GM18498 (cell line): ENCODE data around the gene FBXL15.
A peak's percentile ranks its signal among the peaks of the same experiment; 100 is the strongest.

Experiments
- ATAC-seq: cut with Tn5 transposase; IDR thresholded peaks from one replicate; pipeline ENCODE4 v1.9.1; 2021; ENCODE audit warnings: mild to moderate bottlenecking, moderate library complexity; ENCODE audit not compliant: unreplicated experiment

Gene FBXL15

GRCh38 chr10:102409604-102410428 lies 10.8 kb upstream of the FBXL15 start:
- no peak for ATAC-seq

- no peak for ATAC-seq
These were observed 10.1 kb upstream of the FBXL15 start for GRCh38 chr10:102410429-102411073.

GRCh38 chr10:102411341-102412255 lies 9.0 kb upstream of the FBXL15 start:
- ATAC-seq, result no peak

GRCh38 chr10:102412293-102412692 lies 8.3 kb upstream of the FBXL15 start:
- ATAC-seq, result no peak

GRCh38 chr10:102413053-102413705 lies 7.5 kb upstream of the FBXL15 start:
- no peak for ATAC-seq

GRCh38 chr10:102413806-102414561 lies 6.7 kb upstream of the FBXL15 start:
- no peak for ATAC-seq

GRCh38 chr10:102414749-102415148 lies 5.9 kb upstream of the FBXL15 start:
- no peak for ATAC-seq

- no peak for ATAC-seq
These were observed 4.4 kb upstream of the FBXL15 start for GRCh38 chr10:102416283-102416682.

GRCh38 chr10:102416695-102417094 lies 3.9 kb upstream of the FBXL15 start:
- no peak for ATAC-seq

GRCh38 chr10:102418622-102419268 lies 1.9 kb upstream of the FBXL15 start, which contains the start of gene PSD:
Gene PSD, minus strand, starts transcription at chr10:102418785. Its CDS starts 1,747 bp downstream, at chr10:102417038.
- ATAC-seq, result no peak

GRCh38 chr10:102419269-102420180 lies 1.1 kb upstream of the FBXL15 start:
- no peak for ATAC-seq

GRCh38 chr10:102420181-102420713 lies 389 bp upstream of the FBXL15 start:
- no peak for ATAC-seq

- ATAC-seq, result no peak
These were observed 796 bp downstream of the FBXL15 start for GRCh38 chr10:102421507-102421756.

- peak; percentile 2 for ATAC-seq
These were observed 1.3 kb downstream of the FBXL15 start for GRCh38 chr10:102421757-102422512.

- ATAC-seq, result peak; percentile 34
These were observed 2.0 kb downstream of the FBXL15 start for GRCh38 chr10:102422545-102423129.

- no peak for ATAC-seq
These were observed 2.8 kb downstream of the FBXL15 start for GRCh38 chr10:102423372-102423968.

GRCh38 chr10:102424145-102424544 lies 3.5 kb downstream of the FBXL15 start:
- ATAC-seq, result no peak
